ENCODE data around the gene CIBAR2.
"Not testable (repeated sequence)": the region's sequence is repeated elsewhere in the genome, so short reads cannot be mapped to it uniquely, and the experiment has no call there.

CIBAR2 gene

DNA sequence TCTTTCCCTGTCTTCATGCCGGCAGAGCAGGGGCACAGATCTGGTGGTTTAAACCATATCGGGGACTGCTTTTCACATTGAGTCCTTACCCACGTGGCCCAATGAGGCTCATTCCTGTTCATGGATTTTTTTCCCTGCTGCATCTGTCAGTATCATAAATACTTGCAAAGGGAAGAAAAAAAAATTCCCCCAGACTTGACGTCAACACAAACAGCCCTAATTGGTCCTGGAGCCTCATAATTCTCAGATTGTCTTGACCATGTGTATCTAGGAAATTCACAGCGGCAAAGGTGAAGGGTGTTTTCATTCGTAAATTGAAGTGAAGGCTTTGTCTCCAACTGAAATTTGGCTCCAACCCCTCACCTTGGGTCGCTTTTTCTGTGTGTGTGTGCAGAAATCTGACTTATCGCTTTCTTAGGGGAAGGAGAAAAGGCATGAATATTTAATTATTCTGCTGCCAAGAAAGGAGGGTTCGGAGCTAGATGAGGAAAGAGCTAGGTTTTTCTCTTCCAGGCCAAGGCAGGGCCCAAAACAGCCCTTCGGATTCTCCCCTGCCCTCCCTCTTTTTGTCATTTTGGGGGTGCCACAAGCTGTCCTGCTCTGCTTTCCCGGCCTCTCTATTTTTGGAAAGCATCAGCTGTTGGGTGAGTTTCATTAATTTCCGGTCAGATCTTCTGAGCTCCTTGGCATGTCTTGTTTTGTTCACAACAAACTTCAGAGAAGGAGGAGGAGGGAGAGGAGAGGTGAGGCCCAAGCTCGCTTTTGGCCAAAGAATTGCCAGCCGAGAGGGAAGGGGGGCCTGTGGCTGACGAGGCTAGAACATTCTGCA is 17.8 kb upstream of the CIBAR2 start:
- Mint-ChIP-seq H3K27me3 (peaks cover 2% of the 10 kb centered on the region), H3K27ac (ENCODE audit: low read depth) (no peak overlapping the region), H3K4me3 (no peak overlapping the region), H3K9me3 (no peaks in the 10 kb centered on the region), H3K4me1 (no peaks in the 10 kb centered on the region), H3K36me3 (ENCODE audit: insufficient read depth) (no peaks in the 10 kb centered on the region)
- DNase-seq (ENCODE audit: low spot score in 2 of 2) (no peak), ATAC-seq (replicated peaks; ENCODE audit: extremely low read depth, poor library complexity, severe bottlenecking) (no peak)

GRCh38 chr16:85128079-85128837 is 16.0 kb upstream of the CIBAR2 start:
- H3K4me3 Mint-ChIP-seq = no peak overlapping the region
- DNase-seq (ENCODE audit: low spot score in 2 of 2) = no peak
- ATAC-seq (replicated peaks; ENCODE audit: extremely low read depth, poor library complexity, severe bottlenecking) = no peak

GRCh38 chr16:85127379-85127723 is 15.1 kb upstream of the CIBAR2 start:
- Mint-ChIP-seq H3K9me3 (no peaks in the 10 kb centered on the region), H3K27me3 (no peaks in the 10 kb centered on the region), H3K27ac (ENCODE audit: low read depth) (no peak overlapping the region), H3K4me3 (no peak overlapping the region), H3K36me3 (ENCODE audit: insufficient read depth) (no peaks in the 10 kb centered on the region), H3K4me1 (no peaks in the 10 kb centered on the region)
- ATAC-seq (replicated peaks; ENCODE audit: extremely low read depth, poor library complexity, severe bottlenecking) (no peak), DNase-seq (ENCODE audit: low spot score in 2 of 2) (no peak)

More at GRCh38 chr16:85128079-85128837, 16.0 kb upstream of the CIBAR2 start:
- H3K9me3 Mint-ChIP-seq = no peaks in the 10 kb centered on the region
- no peaks in the 10 kb centered on the region for H3K27me3 Mint-ChIP-seq
- no peaks in the 10 kb centered on the region for H3K36me3 Mint-ChIP-seq (ENCODE audit: insufficient read depth)
- H3K4me1 Mint-ChIP-seq = no peaks in the 10 kb centered on the region
- H3K27ac Mint-ChIP-seq (ENCODE audit: low read depth) = no peak overlapping the region

GRCh38 chr16:85126705-85127378 is 14.6 kb upstream of the CIBAR2 start:
- Mint-ChIP-seq H3K4me3 (no peak overlapping the region), H3K36me3 (ENCODE audit: insufficient read depth) (no peaks in the 10 kb centered on the region), H3K9me3 (no peaks in the 10 kb centered on the region), H3K4me1 (no peaks in the 10 kb centered on the region), H3K27ac (ENCODE audit: low read depth) (no peak overlapping the region), H3K27me3 (no peaks in the 10 kb centered on the region)
- DNase-seq (ENCODE audit: low spot score in 2 of 2) (no peak), ATAC-seq (replicated peaks; ENCODE audit: extremely low read depth, poor library complexity, severe bottlenecking) (no peak)

DNA sequence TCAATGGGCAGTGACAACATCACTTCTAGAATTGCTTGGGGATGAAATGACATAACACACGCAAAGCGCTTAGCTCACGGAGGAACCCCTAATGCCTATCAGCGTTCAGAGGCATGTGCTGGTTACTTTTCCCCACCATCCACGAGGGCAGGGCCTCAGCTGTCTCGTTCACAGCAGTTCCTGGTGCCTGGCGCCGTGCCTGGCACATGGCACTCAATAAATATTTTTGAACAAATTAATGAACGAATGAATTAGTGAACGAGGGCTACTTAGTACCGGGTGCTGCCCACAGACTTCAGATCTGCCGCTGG is 14.1 kb upstream of the CIBAR2 start:
- Mint-ChIP-seq H3K27me3 (no peaks in the 10 kb centered on the region), H3K4me3 (no peak overlapping the region), H3K27ac (ENCODE audit: low read depth) (no peak overlapping the region), H3K9me3 (no peaks in the 10 kb centered on the region), H3K4me1 (no peaks in the 10 kb centered on the region), H3K36me3 (ENCODE audit: insufficient read depth) (no peaks in the 10 kb centered on the region)
- ATAC-seq (replicated peaks; ENCODE audit: extremely low read depth, poor library complexity, severe bottlenecking) (no peak), DNase-seq (ENCODE audit: low spot score in 2 of 2) (no peak)

DNA sequence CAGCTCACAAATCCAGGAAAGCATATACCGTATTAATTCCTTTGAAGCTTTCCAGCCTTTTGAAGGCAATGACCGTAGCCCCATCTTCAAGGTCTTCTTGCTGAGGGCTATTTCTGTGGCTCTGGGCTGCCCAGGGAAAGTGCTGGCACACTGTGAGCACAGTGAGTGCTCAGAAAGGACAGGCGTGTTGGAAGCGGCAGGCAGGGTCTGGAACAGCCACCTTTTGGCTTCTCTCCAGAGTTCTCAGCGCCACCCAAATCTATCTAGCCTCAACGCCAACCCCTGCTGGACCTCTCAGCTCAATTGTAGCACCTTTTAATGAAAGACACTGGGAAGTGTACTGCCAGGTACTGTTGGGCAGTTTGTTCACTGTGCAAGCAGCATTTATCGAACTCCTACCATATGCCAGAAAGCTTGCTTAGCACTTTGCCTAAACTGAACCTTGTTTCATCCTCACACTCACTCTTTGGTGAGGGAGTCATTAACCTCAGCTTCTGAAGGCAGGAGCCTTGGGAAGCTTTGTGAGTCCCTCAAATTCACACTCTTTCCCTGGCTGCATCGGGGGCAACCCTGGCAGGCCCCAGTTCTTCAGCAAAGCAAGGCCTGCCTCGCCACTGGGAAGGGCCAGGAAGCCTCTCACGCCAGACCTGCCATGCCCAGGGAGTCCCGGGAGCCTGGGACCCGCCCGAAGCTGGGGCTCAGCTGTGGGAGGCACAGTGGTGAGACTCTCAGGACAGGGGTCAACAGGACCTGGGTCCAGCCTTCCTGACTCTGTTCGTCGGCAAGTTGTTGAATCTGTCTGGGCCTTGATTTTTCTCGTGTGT is 13.5 kb upstream of the CIBAR2 start:
- no peaks in the 10 kb centered on the region for H3K9me3 Mint-ChIP-seq
- no peaks in the 10 kb centered on the region for H3K36me3 Mint-ChIP-seq (ENCODE audit: insufficient read depth)
- H3K27me3 Mint-ChIP-seq = no peaks in the 10 kb centered on the region
- no peaks in the 10 kb centered on the region for H3K4me1 Mint-ChIP-seq
- no peak overlapping the region for H3K4me3 Mint-ChIP-seq
- H3K27ac Mint-ChIP-seq (ENCODE audit: low read depth) = no peak overlapping the region
- DNase-seq (ENCODE audit: low spot score in 2 of 2) (no peak), ATAC-seq (replicated peaks; ENCODE audit: extremely low read depth, poor library complexity, severe bottlenecking) (no peak)

GRCh38 chr16:85124636-85125346 is 12.5 kb upstream of the CIBAR2 start:
- H3K36me3 Mint-ChIP-seq (ENCODE audit: insufficient read depth) = no peaks in the 10 kb centered on the region
- ATAC-seq (replicated peaks; ENCODE audit: extremely low read depth, poor library complexity, severe bottlenecking) (no peak), DNase-seq (ENCODE audit: low spot score in 2 of 2) (no peak)
- H3K9me3 Mint-ChIP-seq = no peaks in the 10 kb centered on the region
- H3K4me3 Mint-ChIP-seq = no peak overlapping the region
- H3K27me3 Mint-ChIP-seq = no peaks in the 10 kb centered on the region
- H3K27ac Mint-ChIP-seq (ENCODE audit: low read depth) = no peak overlapping the region
- H3K4me1 Mint-ChIP-seq = no peaks in the 10 kb centered on the region

- H3K4me3 Mint-ChIP-seq = no peak overlapping the region
- H3K27ac Mint-ChIP-seq (ENCODE audit: low read depth) = peak overlapping the region; percentile 41
- DNase-seq (ENCODE audit: low spot score in 2 of 2) (no peak), ATAC-seq (replicated peaks; ENCODE audit: extremely low read depth, poor library complexity, severe bottlenecking) (no peak)
- H3K9me3 Mint-ChIP-seq = no peaks in the 10 kb centered on the region
- H3K36me3 Mint-ChIP-seq (ENCODE audit: insufficient read depth) = no peaks in the 10 kb centered on the region
- H3K27me3 Mint-ChIP-seq = no peaks in the 10 kb centered on the region
- H3K4me1 Mint-ChIP-seq = no peaks in the 10 kb centered on the region
Measured at GRCh38 chr16:85123891-85124635, 11.8 kb upstream of the CIBAR2 start.

- not testable (repeated sequence) for H3K9me3 Mint-ChIP-seq; H3K4me3 Mint-ChIP-seq; ATAC-seq (replicated peaks; ENCODE audit: extremely low read depth, poor library complexity, severe bottlenecking); H3K36me3 Mint-ChIP-seq (ENCODE audit: insufficient read depth); H3K27me3 Mint-ChIP-seq; H3K4me1 Mint-ChIP-seq; DNase-seq (ENCODE audit: low spot score in 2 of 2)
- peak overlapping the region; percentile 41 for H3K27ac Mint-ChIP-seq (ENCODE audit: low read depth)
Measured at GRCh38 chr16:85123441-85123840, 11.2 kb upstream of the CIBAR2 start.

DNA sequence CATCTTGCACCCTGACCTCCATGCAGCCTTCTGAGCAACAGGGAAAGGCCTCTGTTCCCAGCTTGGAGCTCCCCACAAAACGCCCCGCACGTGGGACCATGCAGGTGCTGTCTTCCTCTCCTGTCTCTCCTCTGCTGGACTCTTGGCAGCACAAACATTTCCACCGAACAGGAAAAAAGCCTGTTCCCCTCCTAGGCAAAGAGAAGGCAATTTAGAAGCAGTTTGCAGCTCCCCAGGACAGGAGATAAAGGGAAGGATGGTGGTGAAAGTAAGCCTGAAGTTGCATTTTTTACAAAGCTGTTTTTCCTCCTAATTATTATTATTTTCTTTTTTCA is 7.7 kb upstream of the CIBAR2 start:
- H3K9me3 Mint-ChIP-seq = no peaks in the 10 kb centered on the region
- H3K4me1 Mint-ChIP-seq = peaks cover 11% of the 10 kb centered on the region
- H3K4me3 Mint-ChIP-seq = no peak overlapping the region
- no peaks in the 10 kb centered on the region for H3K36me3 Mint-ChIP-seq (ENCODE audit: insufficient read depth)
- no peaks in the 10 kb centered on the region for H3K27me3 Mint-ChIP-seq
- H3K27ac Mint-ChIP-seq (ENCODE audit: low read depth) = no peak overlapping the region
- ATAC-seq (replicated peaks; ENCODE audit: extremely low read depth, poor library complexity, severe bottlenecking) = no peak
- no peak for DNase-seq (ENCODE audit: low spot score in 2 of 2)

- Mint-ChIP-seq H3K9me3 (no peaks in the 10 kb centered on the region), H3K27me3 (no peaks in the 10 kb centered on the region), H3K27ac (ENCODE audit: low read depth) (no peak overlapping the region), H3K4me1 (peaks cover 21% of the 10 kb centered on the region), H3K4me3 (no peak overlapping the region), H3K36me3 (ENCODE audit: insufficient read depth) (no peaks in the 10 kb centered on the region)
- DNase-seq (ENCODE audit: low spot score in 2 of 2) (no peak), ATAC-seq (replicated peaks; ENCODE audit: extremely low read depth, poor library complexity, severe bottlenecking) (no peak)
Measured at GRCh38 chr16:85117418-85117817, 5.1 kb upstream of the CIBAR2 start.
